SK-N-SH (cell line): Measurements from ENCODE around the gene KRT35.

Source experiments
- EP300 ChIP-seq, 2 experiments: IDR thresholded peaks; 2 replicates each; pipeline versions ENCODE4 v1.4.0 to v1.6.1; 2012; ENCODE audit warnings: borderline replicate concordance in 1 of 2, low read depth in 1 of 2, low read length in 1 of 2
- FOSL2 ChIP-seq: IDR thresholded peaks from 2 replicates; pipeline ENCODE4 v1.4.0; 2012; ENCODE audit warnings: low read depth, mild to moderate bottlenecking, moderate library complexity, borderline replicate concordance
- GABPA ChIP-seq: IDR thresholded peaks from 2 replicates; pipeline ENCODE4 v1.4.0; 2012; ENCODE audit warnings: low read depth, mild to moderate bottlenecking
- GATA2 ChIP-seq: sonication (generic); formaldehyde crosslinking; IDR thresholded peaks from 2 replicates; pipeline ENCODE4 v1.5.0; 2020; ENCODE audit warnings: mild to moderate bottlenecking, missing genetic modification reagents
- NFIC ChIP-seq: IDR thresholded peaks from 2 replicates; pipeline ENCODE4 v1.4.0; 2012; ENCODE audit warnings: borderline replicate concordance
- NRF1 ChIP-seq: IDR thresholded peaks from 2 replicates; pipeline ENCODE4 v1.6.1; 2012; ENCODE audit warnings: low read depth, mild to moderate bottlenecking, low read length
- POLR2AphosphoS5 ChIP-seq: IDR thresholded peaks from 2 replicates; pipeline ENCODE4 v1.6.1; 2012; ENCODE audit warnings: low read depth, low read length
- RCOR1 ChIP-seq: fragments of 150-350 bp; IDR thresholded peaks from 2 replicates; pipeline ENCODE4 v1.6.1; 2017; ENCODE audit warnings: antibody characterized with exemption, low read length
- RFX5 ChIP-seq: IDR thresholded peaks from 2 replicates; pipeline ENCODE4 v1.6.1; 2012; ENCODE audit warnings: mild to moderate bottlenecking, improper control_type of control experiment, low read length
- SMC3 ChIP-seq: IDR thresholded peaks from 2 replicates; pipeline ENCODE4 v1.6.1; 2012; ENCODE audit warnings: low read depth, low read length, improper control_type of control experiment
- TAF1 ChIP-seq: IDR thresholded peaks from 2 replicates; pipeline ENCODE4 v1.6.1; 2012; ENCODE audit warnings: low read depth, mild to moderate bottlenecking, low read length, moderate library complexity, borderline replicate concordance
- TF ChIP-seq, protein P1 (sequence below): fragments of 200-600 bp; sonication (generic); IDR thresholded peaks from 2 replicates; pipeline ENCODE4 v1.6.1; 2017; ENCODE audit warnings: antibody characterized with exemption, mild to moderate bottlenecking, moderate library complexity
- TF ChIP-seq, protein P2 (sequence below): IDR thresholded peaks from 2 replicates; pipeline ENCODE4 v1.4.0; 2012; ENCODE audit warnings: low read depth

DNA sequence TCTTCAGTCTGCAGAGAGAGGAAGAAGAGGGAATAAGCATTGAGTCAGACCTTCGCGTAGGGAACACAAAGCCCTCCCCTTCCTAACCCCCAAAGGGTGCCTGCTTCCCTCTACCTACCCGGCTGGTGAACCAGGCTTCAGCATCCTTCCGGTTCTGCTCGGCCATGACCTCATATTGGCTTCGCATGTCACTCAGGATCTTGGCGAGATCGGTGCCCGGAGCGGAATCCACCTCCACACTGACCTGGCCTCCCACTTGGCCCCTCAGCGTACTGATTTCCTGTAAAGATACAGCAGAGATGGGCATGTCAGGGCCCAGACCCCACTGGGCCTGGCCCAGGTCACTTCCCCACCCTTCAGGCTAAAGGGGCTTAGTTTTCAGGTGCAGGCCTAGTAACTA lies 43.3 kb upstream of the KRT35 start:
- TF ChIP-seq FOSL2 (no peak), RFX5 (no peak), GABPA (no peak), EP300 (IDR thresholded peaks at IDR 0.05; ENCODE audit: borderline replicate concordance in 1 of 2, low read depth in 1 of 2, low read length in 1 of 2) (no peak), SMC3 (no peak), TAF1 (no peak), RCOR1 (no peak), NRF1 (no peak), NFIC (no peak), GATA2 (CRISPR knock-in tag) (no peak), POLR2AphosphoS5 (no peak)
- TF ChIP-seq, protein P1, sequence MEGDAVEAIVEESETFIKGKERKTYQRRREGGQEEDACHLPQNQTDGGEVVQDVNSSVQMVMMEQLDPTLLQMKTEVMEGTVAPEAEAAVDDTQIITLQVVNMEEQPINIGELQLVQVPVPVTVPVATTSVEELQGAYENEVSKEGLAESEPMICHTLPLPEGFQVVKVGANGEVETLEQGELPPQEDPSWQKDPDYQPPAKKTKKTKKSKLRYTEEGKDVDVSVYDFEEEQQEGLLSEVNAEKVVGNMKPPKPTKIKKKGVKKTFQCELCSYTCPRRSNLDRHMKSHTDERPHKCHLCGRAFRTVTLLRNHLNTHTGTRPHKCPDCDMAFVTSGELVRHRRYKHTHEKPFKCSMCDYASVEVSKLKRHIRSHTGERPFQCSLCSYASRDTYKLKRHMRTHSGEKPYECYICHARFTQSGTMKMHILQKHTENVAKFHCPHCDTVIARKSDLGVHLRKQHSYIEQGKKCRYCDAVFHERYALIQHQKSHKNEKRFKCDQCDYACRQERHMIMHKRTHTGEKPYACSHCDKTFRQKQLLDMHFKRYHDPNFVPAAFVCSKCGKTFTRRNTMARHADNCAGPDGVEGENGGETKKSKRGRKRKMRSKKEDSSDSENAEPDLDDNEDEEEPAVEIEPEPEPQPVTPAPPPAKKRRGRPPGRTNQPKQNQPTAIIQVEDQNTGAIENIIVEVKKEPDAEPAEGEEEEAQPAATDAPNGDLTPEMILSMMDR, result no peak
- TF ChIP-seq, protein P2, sequence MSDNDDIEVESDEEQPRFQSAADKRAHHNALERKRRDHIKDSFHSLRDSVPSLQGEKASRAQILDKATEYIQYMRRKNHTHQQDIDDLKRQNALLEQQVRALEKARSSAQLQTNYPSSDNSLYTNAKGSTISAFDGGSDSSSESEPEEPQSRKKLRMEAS, result no peak
